HG03565 (cell line): Measurements from ENCODE around the gene DCAF8L2.
"Not testable (repeated sequence)": the region's sequence is repeated elsewhere in the genome, so short reads cannot be mapped to it uniquely, and the experiment has no call there.

Source experiments
- ATAC-seq: cut with Tn5 transposase; IDR thresholded peaks from one replicate; pipeline ENCODE4 v1.9.1; 2021; ENCODE audit warnings: mild to moderate bottlenecking, moderate library complexity; ENCODE audit not compliant: unreplicated experiment

Gene DCAF8L2

GRCh38 chrX:27590044-27590443, at the start of gene DCAF8L2:
Gene DCAF8L2 (plus strand): TSS chrX:27590344. CDS start chrX:27746896, 156,552 bp downstream.
- ATAC-seq, result no peak

- ATAC-seq, result not testable (repeated sequence)
Observed at GRCh38 chrX:27541161-27541560, 49.0 kb upstream of the DCAF8L2 start.

- ATAC-seq, result no peak
Observed at GRCh38 chrX:27548624-27549023, 41.5 kb upstream of the DCAF8L2 start.

- ATAC-seq, result no peak
Observed at GRCh38 chrX:27549688-27550087, 40.5 kb upstream of the DCAF8L2 start.

GRCh38 chrX:27555514-27555913, 34.6 kb upstream of the DCAF8L2 start:
- no peak for ATAC-seq

GRCh38 chrX:27565992-27566391, 24.2 kb upstream of the DCAF8L2 start:
- ATAC-seq, result no peak

GRCh38 chrX:27571164-27571563, 19.0 kb upstream of the DCAF8L2 start:
- ATAC-seq, result no peak

GRCh38 chrX:27575565-27575964, 14.6 kb upstream of the DCAF8L2 start:
- no peak for ATAC-seq

- no peak for ATAC-seq
Observed at GRCh38 chrX:27583976-27584375, 6.2 kb upstream of the DCAF8L2 start.

GRCh38 chrX:27591938-27592337, 1.8 kb downstream of the DCAF8L2 start:
- no peak for ATAC-seq

- no peak for ATAC-seq
Observed at GRCh38 chrX:27597508-27597907, 7.4 kb downstream of the DCAF8L2 start.

GRCh38 chrX:27598312-27598711, 8.2 kb downstream of the DCAF8L2 start:
- ATAC-seq, result no peak

GRCh38 chrX:27599928-27600327, 9.8 kb downstream of the DCAF8L2 start:
- no peak for ATAC-seq

GRCh38 chrX:27600686-27601085, 10.5 kb downstream of the DCAF8L2 start:
- no peak for ATAC-seq

- no peak for ATAC-seq
Observed at GRCh38 chrX:27608671-27609070, 18.5 kb downstream of the DCAF8L2 start.

- no peak for ATAC-seq
Observed at GRCh38 chrX:27619459-27619858, 29.3 kb downstream of the DCAF8L2 start.

- ATAC-seq, result no peak
Observed at GRCh38 chrX:27619975-27620374, 29.8 kb downstream of the DCAF8L2 start.

- no peak for ATAC-seq
Observed at GRCh38 chrX:27622883-27623282, 32.7 kb downstream of the DCAF8L2 start.

- ATAC-seq, result no peak
Observed at GRCh38 chrX:27626066-27626465, 35.9 kb downstream of the DCAF8L2 start.

- ATAC-seq, result no peak
Observed at GRCh38 chrX:27633328-27633727, 43.2 kb downstream of the DCAF8L2 start.

- no peak for ATAC-seq
Observed at GRCh38 chrX:27656581-27656980, 66.4 kb downstream of the DCAF8L2 start.

GRCh38 chrX:27660878-27661277, 70.7 kb downstream of the DCAF8L2 start:
- no peak for ATAC-seq

- ATAC-seq, result no peak
Observed at GRCh38 chrX:27671234-27671633, 81.1 kb downstream of the DCAF8L2 start.

- ATAC-seq, result no peak
Observed at GRCh38 chrX:27674491-27674890, 84.3 kb downstream of the DCAF8L2 start.
